Measurements from ENCODE around the gene RLF.

Gene RLF

DNA sequence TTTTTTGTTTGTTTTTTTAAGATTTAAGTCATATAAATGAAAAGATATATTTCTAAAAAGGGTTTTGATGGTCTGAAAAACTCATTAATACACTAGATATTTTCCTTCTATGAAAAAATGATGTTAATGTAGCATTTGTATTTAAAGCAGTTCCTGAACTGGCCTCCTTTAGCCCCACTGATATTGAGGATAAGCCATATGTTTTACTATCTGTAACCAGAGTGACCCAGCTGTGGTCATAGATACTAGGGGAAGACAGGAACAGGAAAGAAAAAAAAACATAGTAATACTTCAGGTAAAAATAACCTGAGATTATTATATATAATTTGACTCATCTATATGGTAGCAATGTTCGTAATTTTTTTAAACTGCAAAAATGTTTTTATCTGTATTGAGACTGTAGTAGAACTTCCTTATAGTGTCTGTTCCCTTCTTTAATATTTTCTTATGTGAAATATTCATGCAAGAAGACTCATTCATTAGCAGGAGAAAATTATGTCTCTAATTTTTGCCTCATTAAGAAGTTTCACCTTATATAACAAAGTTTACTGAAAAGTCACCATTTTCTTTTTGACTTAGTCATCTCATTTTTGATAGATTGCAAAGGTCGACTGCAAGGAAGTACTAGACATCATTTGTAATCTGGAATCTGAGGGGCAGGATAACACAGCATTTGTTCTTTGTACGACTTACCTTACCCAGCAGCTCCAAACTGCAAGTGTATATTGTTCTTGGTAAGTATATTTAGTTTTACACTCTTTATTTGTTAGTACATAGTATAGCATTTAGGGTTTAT lies 61.0 kb downstream of the RLF start:
- H3K27ac ChIP-seq: no peak overlapping the region
- TF ChIP-seq, protein P1, sequence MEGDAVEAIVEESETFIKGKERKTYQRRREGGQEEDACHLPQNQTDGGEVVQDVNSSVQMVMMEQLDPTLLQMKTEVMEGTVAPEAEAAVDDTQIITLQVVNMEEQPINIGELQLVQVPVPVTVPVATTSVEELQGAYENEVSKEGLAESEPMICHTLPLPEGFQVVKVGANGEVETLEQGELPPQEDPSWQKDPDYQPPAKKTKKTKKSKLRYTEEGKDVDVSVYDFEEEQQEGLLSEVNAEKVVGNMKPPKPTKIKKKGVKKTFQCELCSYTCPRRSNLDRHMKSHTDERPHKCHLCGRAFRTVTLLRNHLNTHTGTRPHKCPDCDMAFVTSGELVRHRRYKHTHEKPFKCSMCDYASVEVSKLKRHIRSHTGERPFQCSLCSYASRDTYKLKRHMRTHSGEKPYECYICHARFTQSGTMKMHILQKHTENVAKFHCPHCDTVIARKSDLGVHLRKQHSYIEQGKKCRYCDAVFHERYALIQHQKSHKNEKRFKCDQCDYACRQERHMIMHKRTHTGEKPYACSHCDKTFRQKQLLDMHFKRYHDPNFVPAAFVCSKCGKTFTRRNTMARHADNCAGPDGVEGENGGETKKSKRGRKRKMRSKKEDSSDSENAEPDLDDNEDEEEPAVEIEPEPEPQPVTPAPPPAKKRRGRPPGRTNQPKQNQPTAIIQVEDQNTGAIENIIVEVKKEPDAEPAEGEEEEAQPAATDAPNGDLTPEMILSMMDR (conservative IDR thresholded peaks at IDR 0.05): no peak

DNA sequence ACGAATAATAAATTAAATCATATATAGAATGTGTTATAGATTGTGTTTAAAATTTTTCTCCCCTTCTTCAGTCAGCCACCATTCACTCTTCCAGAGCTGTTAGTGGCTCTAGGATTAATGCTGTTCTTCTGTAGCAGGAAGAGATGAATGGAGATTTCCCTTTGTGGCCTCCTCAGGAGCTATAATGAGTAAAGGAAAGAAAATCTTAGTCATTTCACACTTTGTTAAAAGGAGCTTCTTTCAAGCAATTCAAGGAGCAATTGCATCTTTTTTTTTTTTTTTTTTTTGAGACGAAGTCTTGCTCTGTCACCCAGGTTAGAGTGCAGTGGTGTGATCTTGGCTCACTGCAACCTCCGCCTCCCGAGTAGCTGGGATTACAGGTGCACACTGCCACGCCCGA lies 62.9 kb downstream of the RLF start:
- no peak overlapping the region for H3K27ac ChIP-seq
- TF ChIP-seq, protein P1 (conservative IDR thresholded peaks at IDR 0.05): no peak

DNA sequence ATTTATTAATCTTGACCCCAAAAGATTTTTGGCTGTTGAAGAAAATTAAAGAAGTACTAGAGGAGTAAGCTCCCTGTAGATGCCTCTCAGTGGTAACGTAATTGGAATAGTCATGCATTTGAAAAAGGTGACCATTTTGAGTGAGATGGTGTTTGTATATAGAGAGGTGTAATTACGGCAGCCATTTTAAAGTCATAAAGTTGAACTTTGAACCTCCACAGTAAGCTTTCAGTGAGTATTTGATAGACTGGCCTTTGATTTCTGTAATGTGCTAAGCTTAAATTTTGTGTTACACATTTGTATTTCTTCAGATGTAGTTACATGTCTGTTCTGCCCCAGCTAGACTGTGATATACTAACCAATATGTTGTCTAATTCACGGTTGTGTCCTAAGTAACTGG lies 65.0 kb downstream of the RLF start:
- no peak overlapping the region for H3K27ac ChIP-seq
- TF ChIP-seq, protein P1 (conservative IDR thresholded peaks at IDR 0.05): no peak

DNA sequence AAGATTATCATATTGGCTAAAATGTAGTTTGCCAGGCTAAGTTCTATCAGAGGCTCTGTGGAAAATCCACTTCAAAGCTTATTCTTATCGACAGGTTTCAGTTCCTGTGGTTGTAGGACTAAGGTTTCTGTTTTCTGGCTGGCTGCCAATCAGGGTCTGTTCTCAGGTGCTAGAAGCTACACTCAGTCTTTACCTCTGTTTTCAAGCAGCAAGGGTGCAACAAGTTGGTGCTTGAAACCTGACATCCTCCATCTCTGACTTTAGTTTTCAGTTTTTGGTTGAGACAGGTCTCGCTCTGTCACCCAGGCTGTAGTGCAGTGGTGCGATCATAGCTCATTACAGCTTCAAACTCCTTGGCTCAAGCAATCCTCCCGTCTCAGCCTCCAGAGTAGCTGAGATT lies 71.3 kb downstream of the RLF start:
- H3K27ac ChIP-seq: no peak overlapping the region
- TF ChIP-seq, protein P1 (conservative IDR thresholded peaks at IDR 0.05): no peak

DNA sequence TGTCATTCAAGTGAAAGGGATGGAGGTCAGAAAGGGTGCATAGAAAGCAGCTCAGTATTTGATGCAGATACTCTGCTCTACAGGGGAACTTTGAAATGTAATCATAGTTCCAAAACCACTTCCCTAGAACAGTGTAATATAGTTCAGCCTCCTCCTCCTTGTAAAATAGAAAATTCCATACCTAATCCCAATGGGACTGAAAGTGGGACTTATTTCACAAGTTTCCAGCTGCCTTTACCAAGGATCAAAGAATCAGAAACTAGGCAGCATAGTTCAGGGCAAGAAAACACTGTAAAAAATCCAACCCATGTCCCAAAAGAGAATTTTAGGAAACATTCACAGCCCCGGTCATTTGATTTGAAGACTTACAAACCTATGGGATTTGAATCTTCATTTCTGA lies 78.4 kb downstream of the RLF start:
- TF ChIP-seq, protein P1 (conservative IDR thresholded peaks at IDR 0.05): no peak
- H3K27ac ChIP-seq: no peak overlapping the region

DNA sequence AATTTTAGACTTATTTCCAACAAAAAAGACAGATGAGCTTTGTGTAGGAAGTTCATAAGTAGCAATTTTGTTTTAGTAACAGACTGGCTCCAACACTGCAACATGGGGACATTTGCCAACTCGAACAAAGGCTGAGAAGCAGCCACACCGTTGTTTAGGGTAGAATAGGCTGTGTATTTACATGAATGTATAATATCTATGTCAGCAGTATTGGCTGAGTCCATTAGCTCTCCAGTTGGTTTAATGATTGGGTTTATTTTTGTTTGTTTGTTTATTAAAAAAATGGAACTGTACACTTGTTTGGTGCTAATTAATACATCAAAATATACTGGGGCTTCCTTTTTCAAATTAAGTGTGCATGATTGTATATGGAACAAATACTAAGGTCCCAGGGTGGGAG lies 79.2 kb downstream of the RLF start:
- TF ChIP-seq, protein P1 (conservative IDR thresholded peaks at IDR 0.05): no peak
- H3K27ac ChIP-seq: no peak overlapping the region

DNA sequence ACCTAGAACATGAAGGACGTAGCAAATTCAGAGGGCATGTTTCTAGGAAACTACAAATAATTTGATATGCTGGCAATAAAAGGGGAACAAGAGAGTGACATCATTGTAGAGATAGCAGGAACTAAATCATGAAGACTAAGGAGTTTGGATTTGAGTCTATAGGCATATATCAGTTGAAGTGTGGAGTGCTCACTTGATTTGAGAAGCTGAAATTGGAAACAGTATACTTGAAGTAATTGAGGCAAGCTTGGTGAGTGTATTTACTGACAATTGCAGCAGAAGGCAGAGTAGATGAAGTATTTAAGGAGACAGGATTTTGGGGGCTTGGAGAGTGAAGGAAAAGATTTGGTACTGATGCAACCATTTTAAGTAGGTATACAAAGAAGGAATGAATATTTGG lies 80.2 kb downstream of the RLF start:
- no peak overlapping the region for H3K27ac ChIP-seq
- TF ChIP-seq, protein P1 (conservative IDR thresholded peaks at IDR 0.05): no peak

Data from VCaP (cell line).